HepG2 (cell line): ENCODE measurements around the gene HS6ST1. TPM values are rescaled to one million over a fixed set of nuclear protein-coding genes. Genes with fewer than 3 reads are reported as not detected.
A peak's percentile ranks its signal among the peaks of the same experiment; 100 is the strongest.

Experiments
- ATAC-seq: fragments of 200-7000 bp; cut with Tn5 transposase; 3 replicates; pipeline ENCODE4 v1.9.1; 2020; ENCODE audit warnings: mild to moderate bottlenecking, moderate library complexity
- BruUV-seq: library from RNA; stranded (reverse); fragments of 400-500 nt; replicated peaks from 2 replicates; lab custom pipeline; 2021; lab: Mats Ljungman, UMichigan
- CTCF ChIA-PET: fragments of 300-600 bp; formaldehyde crosslinking; extraction: SDS; loops from one replicate; lab custom pipeline; 2021; ENCODE audit warnings: low total read pairs, inconsistent platforms, low intra/inter-chr PET ratio; lab: Yijun Ruan, JAX
- POLR2A ChIA-PET: fragments of 350-600 bp; sonication (Branson Sonifier 250); formaldehyde crosslinking; loops from one replicate; lab custom pipeline; 2020; ENCODE audit warnings: antibody characterized with exemption, inconsistent platforms; lab: Yijun Ruan, JAX
- DNase-seq: peaks from one replicate; pipeline ENCODE4 v3.0.0-alpha.2; 2015; ENCODE audit warnings: low spot score
- FAIRE-seq: peaks from 3 replicates; lab custom pipeline; 2011; peaks lifted over from hg19 to GRCh38; lab: Jason Lieb, UNC
- H2AFZ ChIP-seq: one replicate; pipeline ENCODE4 v1.6.1; 2011; ENCODE audit warnings: low read length, inconsistent platforms
- H3K27ac ChIP-seq: fragments of 300-600 bp; 3 replicates; pipeline ENCODE4 v1.8.0; 2011; ENCODE audit warnings: mixed run types, mild to moderate bottlenecking, mixed read lengths, low read length, inconsistent platforms; ENCODE audit not compliant: insufficient read depth; ENCODE audit errors: extremely low read length
- H3K27me3 ChIP-seq, 2 experiments: fragments of 200-600 bp in 1 of 2; 2 replicates in 1 of 2; 3 replicates in 1 of 2; pipeline versions ENCODE4 v1.6.0 to v1.8.0; 2011; ENCODE audit warnings: low read length in 2 of 2, mild to moderate bottlenecking in 2 of 2, moderate library complexity in 2 of 2, inconsistent platforms in 1 of 2; ENCODE audit not compliant: insufficient read depth in 2 of 2, control insufficient read depth in 1 of 2
- H3K36me3 ChIP-seq, 2 experiments: fragments of 200-600 bp in 1 of 2; replicated peaks in 1 of 2; 2 replicates in 1 of 2; 3 replicates in 1 of 2; pipeline versions ENCODE4 v1.5.1 to v1.8.0; 2011; ENCODE audit warnings: low read length in 2 of 2, inconsistent platforms in 1 of 2; ENCODE audit not compliant: insufficient read depth in 2 of 2, control insufficient read depth in 1 of 2
- H3K4me1 ChIP-seq: 2 replicates; pipeline ENCODE4 v1.5.1; 2012; ENCODE audit warnings: low read length, inconsistent platforms; ENCODE audit not compliant: insufficient read depth
- H3K4me2 ChIP-seq: 2 replicates; pipeline ENCODE4 v1.6.0; 2011; ENCODE audit warnings: low read depth, low read length, inconsistent platforms
- H3K4me3 ChIP-seq, 3 experiments: fragments of 200-600 bp in 1 of 3; sonication (generic), shearing (Covaris generic) in 1 of 3; replicated peaks in 1 of 3; 2 replicates each; pipeline ENCODE4 v1.5.1; 2011 to 2016; ENCODE audit warnings: low read length in 3 of 3, inconsistent platforms in 2 of 3, low read depth in 2 of 3, mild to moderate bottlenecking in 2 of 3, control low read depth in 1 of 3, mixed read lengths in 1 of 3; ENCODE audit not compliant: insufficient read depth in 1 of 3
- H3K79me2 ChIP-seq: one replicate; pipeline ENCODE4 v1.6.1; 2011; ENCODE audit warnings: low read length, inconsistent platforms; ENCODE audit not compliant: insufficient read depth
- H3K9ac ChIP-seq: 2 replicates; pipeline ENCODE4 v1.6.0; 2011; ENCODE audit warnings: mild to moderate bottlenecking, low read depth, low read length, inconsistent platforms; ENCODE audit not compliant: insufficient read depth
- H3K9me3 ChIP-seq: 2 replicates; pipeline ENCODE4 v1.5.1; 2012; ENCODE audit warnings: mild to moderate bottlenecking, low read length
- H4K20me1 ChIP-seq: 2 replicates; pipeline ENCODE4 v1.6.0; 2011; ENCODE audit warnings: inconsistent platforms, mild to moderate bottlenecking, low read length, moderate library complexity; ENCODE audit not compliant: insufficient read depth
- MAF1 ChIP-seq: sonication (generic); formaldehyde crosslinking; IDR thresholded peaks from 2 replicates; pipeline ENCODE4 v1.5.0; 2020; ENCODE audit warnings: missing genetic modification reagents, borderline replicate concordance
- MZF1 ChIP-seq: sonication (generic); formaldehyde crosslinking; IDR thresholded peaks from 2 replicates; pipeline ENCODE4 v1.8.1; 2023; ENCODE audit warnings: mild to moderate bottlenecking, missing genetic modification reagents, borderline replicate concordance
- NFE2 ChIP-seq: sonication (generic); formaldehyde crosslinking; IDR thresholded peaks from 2 replicates; pipeline ENCODE4 v1.4.0; 2020; ENCODE audit warnings: missing genetic modification reagents
- NFYC ChIP-seq: IDR thresholded peaks from 2 replicates; pipeline ENCODE4 v1.6.1; 2016; ENCODE audit warnings: missing genetic modification reagents, missing compliant biosample characterization
- NR2F1 ChIP-seq, 2 experiments: fragments of 450-650 bp in 1 of 2; formaldehyde crosslinking in 1 of 2; IDR thresholded peaks; 2 replicates each; pipeline versions ENCODE4 v1.5.0 to v1.6.1; 2016 to 2020; ENCODE audit warnings: mild to moderate bottlenecking in 1 of 2, missing compliant biosample characterization in 1 of 2, missing genetic modification reagents in 1 of 2, moderate library complexity in 1 of 2
- POLR2G ChIP-seq: fragments of 200-400 bp; formaldehyde crosslinking; IDR thresholded peaks from 2 replicates; pipeline ENCODE4 v1.6.1; 2018; ENCODE audit warnings: mild to moderate bottlenecking, low read depth, low read length, moderate library complexity
- RARG ChIP-seq: sonication (generic); formaldehyde crosslinking; IDR thresholded peaks from 2 replicates; pipeline ENCODE4 v1.4.0; 2020; ENCODE audit warnings: low read depth, mild to moderate bottlenecking, missing genetic modification reagents
- THAP11 ChIP-seq: IDR thresholded peaks from 2 replicates; pipeline ENCODE4 v1.6.1; 2016; ENCODE audit warnings: missing biosample characterization, missing genetic modification reagents
- TP53 ChIP-seq: sonication (generic); formaldehyde crosslinking; conservative IDR thresholded peaks from 2 replicates; pipeline ENCODE4 v1.4.0; 2020; ENCODE audit warnings: missing genetic modification reagents
- ZFP1 ChIP-seq: IDR thresholded peaks from 2 replicates; pipeline ENCODE4 v1.6.1; 2016
- ZFP37 ChIP-seq: sonication (generic); formaldehyde crosslinking; IDR thresholded peaks from 2 replicates; pipeline ENCODE4 v1.4.0; 2020; ENCODE audit warnings: missing genetic modification reagents, borderline replicate concordance
- ZKSCAN8 ChIP-seq: IDR thresholded peaks from 2 replicates; pipeline ENCODE4 v1.6.1; 2016; ENCODE audit warnings: borderline replicate concordance, missing genetic modification reagents, missing compliant biosample characterization
- WGBS: methylation state at CpG from one replicate; pipeline ENCODE4 v1.1.6; 2017; ENCODE audit warnings: low lambda C conversion rate; 5-methylcytosine and 5-hydroxymethylcytosine counted together
- in situ Hi-C: cut with HindIII; loops from 2 replicates; pipeline ENCODE4 v1.10.0; 2017; ENCODE audit warnings: low pct_unique_long_range_greater_than_20kb; ENCODE audit not compliant: extremely low pct_ligation_motif_present
- intact Hi-C: fragments of 100-400 bp; cut with micrococcal nuclease; formaldehyde crosslinking; loops from one replicate; pipeline ENCODE4 v1.10.0; 2022; ENCODE audit not compliant: unreplicated experiment
- polyA plus RNA-seq, 8 experiments: library from polyadenylated mRNA; depleted of rRNA in 3 of 8; stranded (reverse) in 7 of 8; unstranded in 1 of 8; fragments of >200 nt; fragmentation: Illumina TruSeq in 4 of 8; extraction: Trizol in 4 of 8; gene quantifications; 2 replicates each; pipeline versions ENCODE4 v1.2.1 to v1.2.3, GENCODE V29; 2011 to 2016; ENCODE audit warnings: low read depth in 4 of 8, missing spikeins in 1 of 8, mixed read lengths in 1 of 8; ENCODE audit not compliant: insufficient read depth in 1 of 8
- total RNA-seq, 5 experiments: library from RNA; depleted of rRNA; stranded (reverse); fragments of >200 nt; fragmentation: Illumina TruSeq; extraction: Trizol; gene quantifications; 2 replicates each; pipeline ENCODE4 v1.2.3, GENCODE V29; 2016; ENCODE audit warnings: low read depth in 1 of 5
- TF ChIP-seq, protein P1 (sequence below): IDR thresholded peaks from 2 replicates; pipeline ENCODE4 v1.4.0; 2020; ENCODE audit warnings: mild to moderate bottlenecking, missing genetic modification reagents
- TF ChIP-seq, protein P2 (sequence below): sonication (generic); formaldehyde crosslinking; IDR thresholded peaks from 2 replicates; pipeline ENCODE4 v1.9.0; 2022; ENCODE audit warnings: missing genetic modification reagents, mild to moderate bottlenecking, borderline replicate concordance

Gene HS6ST1
- total and polyA plus RNA-seq, 2 of the 13 experiments (the other 11 are each of a cell fraction or from before 2014, with no cell fraction given): 34.5 to 84.6 TPM

DNA sequence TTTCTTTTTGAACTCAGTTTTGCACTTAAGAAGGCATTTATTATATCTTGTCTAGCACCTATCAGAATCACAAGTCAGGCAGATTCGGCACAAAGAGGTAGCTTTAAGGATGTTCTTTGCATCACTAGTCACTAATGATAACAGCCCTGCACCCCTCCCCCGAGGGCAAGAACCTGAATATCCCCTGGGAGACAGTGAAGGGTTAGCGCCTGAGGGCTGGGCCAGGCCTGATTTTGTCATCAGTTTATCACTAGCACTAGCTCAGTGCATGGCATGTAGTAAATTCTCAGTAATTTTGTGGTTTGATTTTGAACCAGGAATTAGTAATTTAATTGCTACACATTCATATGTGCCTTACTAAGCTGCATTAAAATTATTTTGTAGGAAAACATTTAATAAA, 23.9 kb upstream of the HS6ST1 start:
- no peak overlapping the region for H2AFZ ChIP-seq
- ATAC-seq: no peak
- H3K27ac ChIP-seq: no peak overlapping the region
- no peaks in the 10 kb centered on the region for H3K9me3 ChIP-seq
- POLR2A ChIA-PET: no interaction called here
- no peak overlapping the region for H3K4me2 ChIP-seq
- no TSS peak for BruUV-seq
- TF ChIP-seq ZFP37 (CRISPR knock-in tag) (no peak), THAP11 (CRISPR knock-in tag) (no peak), NFYC (no peak), MZF1 (CRISPR knock-in tag) (no peak)
- TF ChIP-seq, protein P1, sequence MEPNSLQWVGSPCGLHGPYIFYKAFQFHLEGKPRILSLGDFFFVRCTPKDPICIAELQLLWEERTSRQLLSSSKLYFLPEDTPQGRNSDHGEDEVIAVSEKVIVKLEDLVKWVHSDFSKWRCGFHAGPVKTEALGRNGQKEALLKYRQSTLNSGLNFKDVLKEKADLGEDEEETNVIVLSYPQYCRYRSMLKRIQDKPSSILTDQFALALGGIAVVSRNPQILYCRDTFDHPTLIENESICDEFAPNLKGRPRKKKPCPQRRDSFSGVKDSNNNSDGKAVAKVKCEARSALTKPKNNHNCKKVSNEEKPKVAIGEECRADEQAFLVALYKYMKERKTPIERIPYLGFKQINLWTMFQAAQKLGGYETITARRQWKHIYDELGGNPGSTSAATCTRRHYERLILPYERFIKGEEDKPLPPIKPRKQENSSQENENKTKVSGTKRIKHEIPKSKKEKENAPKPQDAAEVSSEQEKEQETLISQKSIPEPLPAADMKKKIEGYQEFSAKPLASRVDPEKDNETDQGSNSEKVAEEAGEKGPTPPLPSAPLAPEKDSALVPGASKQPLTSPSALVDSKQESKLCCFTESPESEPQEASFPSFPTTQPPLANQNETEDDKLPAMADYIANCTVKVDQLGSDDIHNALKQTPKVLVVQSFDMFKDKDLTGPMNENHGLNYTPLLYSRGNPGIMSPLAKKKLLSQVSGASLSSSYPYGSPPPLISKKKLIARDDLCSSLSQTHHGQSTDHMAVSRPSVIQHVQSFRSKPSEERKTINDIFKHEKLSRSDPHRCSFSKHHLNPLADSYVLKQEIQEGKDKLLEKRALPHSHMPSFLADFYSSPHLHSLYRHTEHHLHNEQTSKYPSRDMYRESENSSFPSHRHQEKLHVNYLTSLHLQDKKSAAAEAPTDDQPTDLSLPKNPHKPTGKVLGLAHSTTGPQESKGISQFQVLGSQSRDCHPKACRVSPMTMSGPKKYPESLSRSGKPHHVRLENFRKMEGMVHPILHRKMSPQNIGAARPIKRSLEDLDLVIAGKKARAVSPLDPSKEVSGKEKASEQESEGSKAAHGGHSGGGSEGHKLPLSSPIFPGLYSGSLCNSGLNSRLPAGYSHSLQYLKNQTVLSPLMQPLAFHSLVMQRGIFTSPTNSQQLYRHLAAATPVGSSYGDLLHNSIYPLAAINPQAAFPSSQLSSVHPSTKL: no peak
- TF ChIP-seq, all 625 proteins: peak for 0
- Histone ChIP-seq H3K4me1 (no peaks in the 10 kb centered on the region), H3K27me3 (no peaks in the 10 kb centered on the region), H4K20me1 (no peaks in the 10 kb centered on the region), H3K79me2 (no peaks in the 10 kb centered on the region), H3K36me3 (no peaks in the 10 kb centered on the region), H3K9ac (no peak overlapping the region), H3K4me3 (no peak overlapping the region)
- in situ Hi-C loops: no loop called here
- DNase-seq: no peak
- WGBS: 53% methylated on average over 3 of the region's 3 CpGs
- intact Hi-C loops: no loop called here
- CTCF ChIA-PET: no interaction called here
- no peak for FAIRE-seq

DNA sequence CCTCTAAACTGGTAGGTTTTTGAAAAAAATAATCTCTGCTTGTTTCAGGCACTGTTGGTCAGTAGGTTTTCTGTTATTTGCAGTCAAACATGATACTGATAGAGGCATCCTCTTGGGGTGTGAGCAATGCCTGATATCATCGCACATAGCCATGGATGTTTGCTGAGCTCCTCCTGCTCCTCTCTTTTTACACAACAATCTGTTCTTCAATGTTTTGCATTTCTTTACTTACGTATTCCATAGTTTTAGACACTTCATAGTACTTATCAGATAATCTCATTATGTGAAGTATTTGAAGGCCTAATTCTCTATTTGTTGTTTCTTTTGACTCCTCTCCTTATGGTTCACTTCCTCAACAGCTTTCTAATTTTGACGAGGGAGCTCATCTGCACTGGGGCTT, 23.0 kb upstream of the HS6ST1 start:
- Histone ChIP-seq H3K9me3 (no peaks in the 10 kb centered on the region), H4K20me1 (no peaks in the 10 kb centered on the region), H2AFZ (no peak overlapping the region), H3K79me2 (no peaks in the 10 kb centered on the region), H3K9ac (no peak overlapping the region), H3K4me1 (no peaks in the 10 kb centered on the region), H3K27ac (no peak overlapping the region), H3K4me3 (no peak overlapping the region), H3K4me2 (no peak overlapping the region), H3K36me3 (no peaks in the 10 kb centered on the region), H3K27me3 (no peaks in the 10 kb centered on the region)
- FAIRE-seq (peak; percentile 21), ATAC-seq (no peak), DNase-seq (no peak)
- POLR2A ChIA-PET: no interaction called here
- CTCF ChIA-PET: no interaction called here
- in situ Hi-C loops (no loop called here), intact Hi-C loops (no loop called here)
- no TSS peak for BruUV-seq
- WGBS: 88% methylated on average over 3 of the region's 3 CpGs
- TF ChIP-seq NFE2 (CRISPR knock-in tag) (no peak), ZFP1 (no peak), RARG (no peak), TP53 (CRISPR knock-in tag) (no peak), ZFP37 (CRISPR knock-in tag) (no peak), POLR2G (no peak), NR2F1 (CRISPR knock-in tag; IDR thresholded peaks at IDR 0.05) (no peak), MAF1 (CRISPR knock-in tag) (no peak), ZKSCAN8 (no peak)
- TF ChIP-seq, protein P2, sequence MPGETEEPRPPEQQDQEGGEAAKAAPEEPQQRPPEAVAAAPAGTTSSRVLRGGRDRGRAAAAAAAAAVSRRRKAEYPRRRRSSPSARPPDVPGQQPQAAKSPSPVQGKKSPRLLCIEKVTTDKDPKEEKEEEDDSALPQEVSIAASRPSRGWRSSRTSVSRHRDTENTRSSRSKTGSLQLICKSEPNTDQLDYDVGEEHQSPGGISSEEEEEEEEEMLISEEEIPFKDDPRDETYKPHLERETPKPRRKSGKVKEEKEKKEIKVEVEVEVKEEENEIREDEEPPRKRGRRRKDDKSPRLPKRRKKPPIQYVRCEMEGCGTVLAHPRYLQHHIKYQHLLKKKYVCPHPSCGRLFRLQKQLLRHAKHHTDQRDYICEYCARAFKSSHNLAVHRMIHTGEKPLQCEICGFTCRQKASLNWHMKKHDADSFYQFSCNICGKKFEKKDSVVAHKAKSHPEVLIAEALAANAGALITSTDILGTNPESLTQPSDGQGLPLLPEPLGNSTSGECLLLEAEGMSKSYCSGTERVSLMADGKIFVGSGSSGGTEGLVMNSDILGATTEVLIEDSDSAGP: no peak
